Parathyroid adenoma (tissue), 2 donors: ENCODE measurements around the gene KLHL34.

ENCODE experiments used
- H2AFZ ChIP-seq: fragments of 300-600 bp; sonication (generic); one replicate; pipeline ENCODE4 v1.7.0; 2017; ENCODE audit warnings: antibody characterized with exemption, mild to moderate bottlenecking
- H3K27ac ChIP-seq: fragments of 300-600 bp; sonication (generic); one replicate; pipeline ENCODE4 v1.7.0; 2017
- H3K27me3 ChIP-seq: fragments of 300-600 bp; sonication (generic); one replicate; pipeline ENCODE4 v1.7.0; 2017; ENCODE audit warnings: low read length; ENCODE audit not compliant: control insufficient read depth, insufficient read depth
- H3K36me3 ChIP-seq: fragments of 300-600 bp; sonication (generic); one replicate; pipeline ENCODE4 v1.7.0; 2017; ENCODE audit warnings: low read length; ENCODE audit not compliant: control insufficient read depth, insufficient read depth
- H3K4me1 ChIP-seq: fragments of 300-600 bp; sonication (generic); one replicate; pipeline ENCODE4 v1.7.0; 2017; ENCODE audit warnings: control low read depth
- H3K4me2 ChIP-seq: fragments of 300-600 bp; sonication (generic); one replicate; pipeline ENCODE4 v1.7.0; 2017; ENCODE audit warnings: low read length
- H3K4me3 ChIP-seq: fragments of 300-600 bp; sonication (generic); one replicate; pipeline ENCODE4 v1.7.0; 2017; ENCODE audit warnings: low read depth, low read length
- H3K79me2 ChIP-seq: fragments of 300-600 bp; sonication (generic); one replicate; pipeline ENCODE4 v1.7.0; 2017; ENCODE audit warnings: control low read depth
- H3K9ac ChIP-seq: fragments of 300-600 bp; sonication (generic); one replicate; pipeline ENCODE4 v1.7.0; 2017; ENCODE audit warnings: mild to moderate bottlenecking
- H3K9me3 ChIP-seq: fragments of 300-600 bp; sonication (generic); one replicate; pipeline ENCODE4 v1.7.0; 2017; ENCODE audit warnings: low read length; ENCODE audit not compliant: control insufficient read depth
- CTCF ChIP-seq: fragments of 300-600 bp; sonication (generic); IDR thresholded peaks from one replicate; pipeline ENCODE4 v1.7.0; 2017; ENCODE audit warnings: antibody characterized with exemption, mild to moderate bottlenecking
- donor health status: primary hyperparathyroidism.

Gene KLHL34

GRCh38 chrX:21657318-21658151 is 595 bp downstream of the KLHL34 start:
- Histone ChIP-seq H3K4me1 (no peaks in the 10 kb centered on the region), H3K27ac (no peak overlapping the region), H3K9me3 (no peaks in the 10 kb centered on the region), H3K4me2 (no peak overlapping the region), H3K36me3 (no peaks in the 10 kb centered on the region), H2AFZ (no peak overlapping the region), H3K27me3 (no peaks in the 10 kb centered on the region), H3K79me2 (no peaks in the 10 kb centered on the region), H3K9ac (no peak overlapping the region), H3K4me3 (no peak overlapping the region)
- TF ChIP-seq CTCF: no peak

- H3K27me3 ChIP-seq: no peaks in the 10 kb centered on the region
- H3K36me3 ChIP-seq: no peaks in the 10 kb centered on the region
- no peak overlapping the region for H3K9ac ChIP-seq
- no peaks in the 10 kb centered on the region for H3K79me2 ChIP-seq
- H3K4me1 ChIP-seq: no peaks in the 10 kb centered on the region
- no peak overlapping the region for H3K4me3 ChIP-seq
- no peaks in the 10 kb centered on the region for H3K9me3 ChIP-seq
- H2AFZ ChIP-seq: no peak overlapping the region
- no peak overlapping the region for H3K4me2 ChIP-seq
- no peak for TF ChIP-seq CTCF
- H3K27ac ChIP-seq: no peak overlapping the region
These were observed 1.4 kb downstream of the KLHL34 start for GRCh38 chrX:21656587-21657317.

GRCh38 chrX:21655901-21656586 is 2.1 kb downstream of the KLHL34 start:
- H3K27ac ChIP-seq: no peak overlapping the region
- H3K4me2 ChIP-seq: no peak overlapping the region
- TF ChIP-seq CTCF: no peak
- H3K4me3 ChIP-seq: no peak overlapping the region
- H3K4me1 ChIP-seq: no peaks in the 10 kb centered on the region
- H3K9me3 ChIP-seq: no peaks in the 10 kb centered on the region
- H3K27me3 ChIP-seq: no peaks in the 10 kb centered on the region
- H3K79me2 ChIP-seq: no peaks in the 10 kb centered on the region
- no peaks in the 10 kb centered on the region for H3K36me3 ChIP-seq
- no peak overlapping the region for H3K9ac ChIP-seq
- H2AFZ ChIP-seq: no peak overlapping the region

GRCh38 chrX:21645886-21646285 is 12.2 kb downstream of the KLHL34 start:
- Histone ChIP-seq H3K79me2 (no peaks in the 10 kb centered on the region), H3K27ac (no peak overlapping the region), H3K36me3 (no peaks in the 10 kb centered on the region), H2AFZ (no peak overlapping the region), H3K4me2 (no peak overlapping the region), H3K4me1 (no peaks in the 10 kb centered on the region), H3K9ac (no peak overlapping the region), H3K4me3 (no peak overlapping the region), H3K27me3 (no peaks in the 10 kb centered on the region), H3K9me3 (no peaks in the 10 kb centered on the region)
- TF ChIP-seq CTCF: no peak
